Measurements from ENCODE around the gene ADARB1.

The ADARB1 gene

GRCh38 chr21:45166931-45167330 is 92.6 kb downstream of the ADARB1 start:
- no peak overlapping the region for H3K4me3 ChIP-seq (ENCODE audit: low read depth, low read length)
- no peak for TF ChIP-seq CTCF (IDR thresholded peaks at IDR 0.05; ENCODE audit: borderline replicate concordance, insufficient read depth, low read depth, low read length)

- no peak overlapping the region for H3K4me3 ChIP-seq (ENCODE audit: low read depth, low read length)
- TF ChIP-seq CTCF (IDR thresholded peaks at IDR 0.05; ENCODE audit: borderline replicate concordance, insufficient read depth, low read depth, low read length), result no peak
Observed at GRCh38 chr21:45167796-45168222, 93.4 kb downstream of the ADARB1 start.

GRCh38 chr21:45168522-45168921 is 94.1 kb downstream of the ADARB1 start:
- no peak for TF ChIP-seq CTCF (IDR thresholded peaks at IDR 0.05; ENCODE audit: borderline replicate concordance, insufficient read depth, low read depth, low read length)
- H3K4me3 ChIP-seq (ENCODE audit: low read depth, low read length), result no peak overlapping the region

GRCh38 chr21:45169001-45169400 is 94.6 kb downstream of the ADARB1 start:
- TF ChIP-seq CTCF (IDR thresholded peaks at IDR 0.05; ENCODE audit: borderline replicate concordance, insufficient read depth, low read depth, low read length), result no peak
- H3K4me3 ChIP-seq (ENCODE audit: low read depth, low read length), result no peak overlapping the region

GRCh38 chr21:45169682-45170081 is 95.3 kb downstream of the ADARB1 start:
- H3K4me3 ChIP-seq (ENCODE audit: low read depth, low read length), result no peak overlapping the region
- no peak for TF ChIP-seq CTCF (IDR thresholded peaks at IDR 0.05; ENCODE audit: borderline replicate concordance, insufficient read depth, low read depth, low read length)

GRCh38 chr21:45170987-45171386 is 96.6 kb downstream of the ADARB1 start:
- TF ChIP-seq CTCF (IDR thresholded peaks at IDR 0.05; ENCODE audit: borderline replicate concordance, insufficient read depth, low read depth, low read length), result no peak
- H3K4me3 ChIP-seq (ENCODE audit: low read depth, low read length), result no peak overlapping the region

- H3K4me3 ChIP-seq (ENCODE audit: low read depth, low read length), result no peak overlapping the region
- TF ChIP-seq CTCF (IDR thresholded peaks at IDR 0.05; ENCODE audit: borderline replicate concordance, insufficient read depth, low read depth, low read length), result no peak
Observed at GRCh38 chr21:45172420-45172819, 98.0 kb downstream of the ADARB1 start.

Measured in GM12875 (cell line).